ENCODE results near the gene GPN3. TPM values are rescaled to one million over a fixed set of nuclear protein-coding genes. Genes with fewer than 3 reads are reported as not detected.

The GPN3 gene
- total RNA-seq, 3 donors from 2014 or later (not counting 1 experiment from before 2014, with no cell fraction given): 4.7 to 10.4 (median 6.1) TPM

DNA sequence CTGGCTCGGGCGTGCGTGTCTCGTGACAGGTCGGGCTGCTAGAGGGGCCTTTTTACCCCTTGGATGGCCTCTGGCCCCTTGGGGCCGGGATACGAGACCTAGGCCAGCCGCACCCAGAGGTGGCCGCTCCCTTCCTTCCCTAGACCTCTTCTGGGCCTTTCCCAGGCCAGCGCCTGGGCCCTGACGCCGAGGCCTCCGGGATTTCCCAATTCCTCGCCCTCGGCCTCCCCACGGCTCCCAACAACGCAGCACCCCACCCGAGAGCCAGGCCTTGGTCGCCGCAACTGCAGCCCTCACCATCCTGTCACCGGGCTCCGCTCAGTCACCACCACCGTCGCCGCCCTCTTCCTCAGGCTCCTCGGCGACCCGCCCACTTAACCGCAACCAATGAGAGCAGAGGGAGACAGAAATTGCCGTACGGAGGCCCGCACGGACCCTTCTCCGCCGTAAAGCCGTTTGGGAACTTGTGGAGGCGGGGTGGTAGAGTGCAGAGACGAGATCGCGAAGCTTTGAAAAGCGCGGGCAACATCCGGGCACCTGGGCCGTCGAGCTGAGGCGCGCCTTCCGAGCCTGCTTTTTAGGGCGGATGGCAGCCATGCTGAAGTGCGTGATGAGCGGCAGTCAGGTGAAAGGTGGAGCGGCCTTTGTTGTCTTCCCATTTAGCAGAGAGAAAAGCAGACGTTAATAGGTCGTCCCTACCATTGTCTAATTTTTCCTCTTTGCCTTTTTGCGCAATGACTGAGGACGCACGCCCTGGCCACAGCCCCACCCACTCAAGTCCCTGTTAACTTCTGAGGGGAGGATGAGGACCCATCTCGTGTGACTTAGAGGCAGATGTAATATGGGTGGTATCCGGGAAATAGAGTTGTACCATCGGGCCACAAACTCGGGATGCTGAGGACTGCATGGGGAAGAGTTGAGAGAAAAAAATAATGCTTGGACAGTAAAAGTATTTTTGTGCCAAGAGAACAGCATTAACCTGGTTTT, 34.0 kb upstream of the GPN3 start, which contains the start of the genes RAD9B and VPS29:
Gene RAD9B (plus strand): TSS at position 580 of the 987 bp plus-strand sequence. CDS start 7 bp downstream, at position 587.
Gene VPS29 (minus strand): TSS at position 360 of the 987 bp plus-strand sequence. CDS start 60 bp downstream, at position 300.
- no peaks in the 10 kb centered on the region for H3K36me3 Mint-ChIP-seq
- peak within 1 kb of the TSS; percentile 98 to 100 for H3K27ac Mint-ChIP-seq
- H3K27me3 ChIP-seq (ENCODE audit: control insufficient read depth, insufficient read depth, low read length): no peaks in the 10 kb centered on the region
- H3K4me3 Mint-ChIP-seq: peak within 1 kb of the TSS; percentile 99
- 6% methylated on average over 61 of the region's 61 CpGs for WGBS (ENCODE audit: insufficient coverage)
- H3K27me3 Mint-ChIP-seq (ENCODE audit: low read depth in 2 of 2): no peaks in the 10 kb centered on the region
- DNase-seq (peak; percentile 99 to 100), ATAC-seq (peak; percentile 93 to 98 (median 94))
- no peak for TF ChIP-seq CTCF (IDR thresholded peaks at IDR 0.05)
- no peaks in the 10 kb centered on the region for H3K36me3 ChIP-seq (ENCODE audit: control insufficient read depth, insufficient read depth, low read length)
- H3K9me3 ChIP-seq (ENCODE audit: control insufficient read depth, insufficient read depth, low read length): no peaks in the 10 kb centered on the region
- H3K4me3 ChIP-seq (ENCODE audit: low read length): peak within 1 kb of the TSS; percentile 97
- H3K27ac ChIP-seq (ENCODE audit: low read length): peak within 1 kb of the TSS; percentile 91
- H3K4me1 Mint-ChIP-seq: peaks cover 29 to 33% of the 10 kb centered on the region in 2 donors
- intact Hi-C loops (cut with micrococcal nuclease): loop anchor here (1.0 to 5.0 kb wide), 4 partner anchors 34 to 220 kb away; partner anchors contain the start of genes ARPC3, ATP2A2, FAM216A and GPN3
- H3K4me1 ChIP-seq (ENCODE audit: control insufficient read depth, insufficient read depth, low read length): peaks cover 20% of the 10 kb centered on the region
- no peaks in the 10 kb centered on the region for H3K9me3 Mint-ChIP-seq

DNA sequence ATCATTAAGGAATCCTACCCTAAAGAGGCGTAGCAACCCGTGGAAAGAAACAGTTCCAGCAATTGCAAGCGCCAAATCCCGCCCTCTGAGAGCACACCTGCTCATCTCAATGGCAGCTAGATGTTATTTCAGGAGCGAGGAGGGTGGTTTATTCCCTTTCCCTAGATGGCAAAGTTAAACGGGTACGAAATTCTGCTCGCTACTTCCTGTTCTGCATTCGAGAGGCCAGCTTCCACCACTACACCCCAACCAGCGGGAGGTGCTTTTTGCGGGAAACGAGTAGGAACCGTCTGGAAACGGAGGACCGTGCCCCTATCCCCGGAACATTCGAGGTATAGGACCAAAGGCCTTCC, 33.3 kb upstream of the GPN3 start:
- H3K27ac Mint-ChIP-seq: peak overlapping the region; percentile 98 to 100
- no peaks in the 10 kb centered on the region for H3K27me3 ChIP-seq (ENCODE audit: control insufficient read depth, insufficient read depth, low read length)
- peak overlapping the region; percentile 91 for H3K27ac ChIP-seq (ENCODE audit: low read length)
- ATAC-seq (peak in 2 of 3 donors; percentile 1 to 18), DNase-seq (no peak)
- H3K4me1 Mint-ChIP-seq: peaks cover 29 to 33% of the 10 kb centered on the region in 2 donors
- H3K4me3 ChIP-seq (ENCODE audit: low read length): peak overlapping the region; percentile 97
- no peak for TF ChIP-seq CTCF (IDR thresholded peaks at IDR 0.05)
- peak overlapping the region; percentile 99 for H3K4me3 Mint-ChIP-seq
- H3K36me3 ChIP-seq (ENCODE audit: control insufficient read depth, insufficient read depth, low read length): peaks cover 4% of the 10 kb centered on the region
- H3K4me1 ChIP-seq (ENCODE audit: control insufficient read depth, insufficient read depth, low read length): peaks cover 20% of the 10 kb centered on the region
- no peaks in the 10 kb centered on the region for H3K9me3 ChIP-seq (ENCODE audit: control insufficient read depth, insufficient read depth, low read length)
- WGBS (ENCODE audit: insufficient coverage): 0% methylated on average over 17 of the region's 17 CpGs
- H3K9me3 Mint-ChIP-seq: no peaks in the 10 kb centered on the region
- intact Hi-C loops (cut with micrococcal nuclease): loop anchor here (1.0 to 5.0 kb wide), 2 partner anchors 51 to 219 kb away; partner anchors contain the start of genes ARPC3 and ATP2A2
- no peaks in the 10 kb centered on the region for H3K27me3 Mint-ChIP-seq (ENCODE audit: low read depth in 2 of 2)
- no peaks in the 10 kb centered on the region for H3K36me3 Mint-ChIP-seq

DNA sequence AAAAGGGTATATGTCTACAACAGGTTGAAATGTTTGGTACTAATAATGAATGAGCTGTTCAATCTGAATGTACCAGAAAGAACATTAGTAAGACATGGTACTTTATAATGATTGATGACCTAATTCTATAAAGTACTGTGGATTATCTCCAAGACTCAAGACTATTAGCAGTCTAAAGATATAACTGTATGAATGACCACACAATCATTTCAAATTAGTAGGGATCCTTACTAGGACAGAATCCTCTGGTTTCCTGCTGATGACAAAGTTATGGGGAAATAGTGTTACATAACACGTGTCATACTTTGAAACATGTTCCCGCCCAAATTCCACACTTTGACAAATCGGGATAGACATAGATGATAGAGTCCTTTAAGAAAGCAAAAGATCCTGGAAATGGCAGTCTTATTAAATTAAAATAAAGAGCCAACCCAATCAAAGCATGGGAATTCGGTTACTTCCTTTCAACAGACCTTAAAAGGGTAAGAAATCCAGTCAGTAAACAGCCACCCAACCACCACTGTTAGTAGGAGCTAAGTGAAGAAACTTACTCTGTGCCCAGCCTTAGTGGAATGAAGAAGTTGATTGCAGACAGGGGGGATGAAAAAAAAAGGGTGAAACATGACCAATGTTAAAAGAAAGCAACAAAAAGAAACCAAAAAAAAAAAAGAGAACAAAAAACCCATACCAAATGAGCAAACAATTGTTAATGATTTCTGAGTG, 31.1 kb upstream of the GPN3 start:
- DNase-seq (no peak), ATAC-seq (no peak)
- no peak overlapping the region for H3K27ac ChIP-seq (ENCODE audit: low read length)
- H3K4me3 ChIP-seq (ENCODE audit: low read length): no peak overlapping the region
- Mint-ChIP-seq H3K9me3 (no peaks in the 10 kb centered on the region), H3K27ac (peak overlapping the region; percentile 73 to 80), H3K36me3 (peaks cover 7% of the 10 kb centered on the region), H3K4me3 (peak overlapping the region; percentile 69), H3K4me1 (peaks cover 29 to 33% of the 10 kb centered on the region in 2 donors), H3K27me3 (ENCODE audit: low read depth in 2 of 2) (no peaks in the 10 kb centered on the region)
- no peaks in the 10 kb centered on the region for H3K9me3 ChIP-seq (ENCODE audit: control insufficient read depth, insufficient read depth, low read length)
- peaks cover 20% of the 10 kb centered on the region for H3K4me1 ChIP-seq (ENCODE audit: control insufficient read depth, insufficient read depth, low read length)
- H3K27me3 ChIP-seq (ENCODE audit: control insufficient read depth, insufficient read depth, low read length): no peaks in the 10 kb centered on the region
- WGBS (ENCODE audit: insufficient coverage): 89% methylated on average over 3 of the region's 4 CpGs
- intact Hi-C loops (cut with micrococcal nuclease): no loop called here
- TF ChIP-seq CTCF (IDR thresholded peaks at IDR 0.05): no peak
- H3K36me3 ChIP-seq (ENCODE audit: control insufficient read depth, insufficient read depth, low read length): peaks cover 21% of the 10 kb centered on the region

All from natural killer cell (primary cell).